Measurements from ENCODE around the gene NUP58. TPM values are rescaled to one million over a fixed set of nuclear protein-coding genes. Genes with fewer than 3 reads are reported as not detected.
A peak's percentile ranks its signal among the peaks of the same experiment; 100 is the strongest.

Gene NUP58
- total RNA-seq, 1 experiment from 2014 or later = 46.1 TPM

GRCh38 chr13:25347151-25347550, 45.7 kb downstream of the NUP58 start:
- peaks cover 10% of the 10 kb centered on the region; the same call in 1 of the 2 replicates for H3K27me3 ChIP-seq (ENCODE audit: low read length)
- intact Hi-C loops (cut with micrococcal nuclease) = no loop called here
- H2AFZ ChIP-seq (ENCODE audit: low read length) = no peak overlapping the region
- no peaks in the 10 kb centered on the region for H3K9me3 ChIP-seq (ENCODE audit: low read length)
- no peaks in the 10 kb centered on the region for H3K36me3 ChIP-seq (ENCODE audit: low read depth, low read length)
- ATAC-seq = peak; percentile 37; the same call in 1 of the 2 replicates
- H3K4me2 ChIP-seq (ENCODE audit: low read length) = no peak overlapping the region
- H3K4me1 ChIP-seq (ENCODE audit: insufficient read depth, low read length) = no peaks in the 10 kb centered on the region
- H3K9me2 ChIP-seq (replicated peaks; ENCODE audit: low read length) = no peaks in the 10 kb centered on the region
- CTCF ChIA-PET = interaction anchor here (0.6 kb wide), 1 partner anchor 29 kb away, joined by 3 read pairs; no protein-coding TSS in a partner anchor
- no peak overlapping the region for H3K9ac ChIP-seq (ENCODE audit: low read length)
- no peaks in the 10 kb centered on the region for H4K20me1 ChIP-seq (ENCODE audit: low read length)
- H3K27ac ChIP-seq (ENCODE audit: low read length) = no peak overlapping the region
- H3K79me2 ChIP-seq (ENCODE audit: low read length) = no peaks in the 10 kb centered on the region
- POLR2A ChIA-PET (ENCODE audit: unreplicated experiment) = no interaction called here
- BruUV-seq (replicated peaks) = no TSS peak
- H3K4me3 ChIP-seq (ENCODE audit: low read length) = no peak overlapping the region
- DNase-seq = no peak
- no peaks in the 10 kb centered on the region for H3F3A ChIP-seq (ENCODE audit: low read length, unreplicated experiment)
- TF ChIP-seq EZH2 (IDR thresholded peaks at IDR 0.05; ENCODE audit: low read length, unreplicated experiment) (no peak), EZH2phosphoT487 (IDR thresholded peaks at IDR 0.05; ENCODE audit: borderline replicate concordance, low read length) (no peak)
- TF ChIP-seq, protein P1, sequence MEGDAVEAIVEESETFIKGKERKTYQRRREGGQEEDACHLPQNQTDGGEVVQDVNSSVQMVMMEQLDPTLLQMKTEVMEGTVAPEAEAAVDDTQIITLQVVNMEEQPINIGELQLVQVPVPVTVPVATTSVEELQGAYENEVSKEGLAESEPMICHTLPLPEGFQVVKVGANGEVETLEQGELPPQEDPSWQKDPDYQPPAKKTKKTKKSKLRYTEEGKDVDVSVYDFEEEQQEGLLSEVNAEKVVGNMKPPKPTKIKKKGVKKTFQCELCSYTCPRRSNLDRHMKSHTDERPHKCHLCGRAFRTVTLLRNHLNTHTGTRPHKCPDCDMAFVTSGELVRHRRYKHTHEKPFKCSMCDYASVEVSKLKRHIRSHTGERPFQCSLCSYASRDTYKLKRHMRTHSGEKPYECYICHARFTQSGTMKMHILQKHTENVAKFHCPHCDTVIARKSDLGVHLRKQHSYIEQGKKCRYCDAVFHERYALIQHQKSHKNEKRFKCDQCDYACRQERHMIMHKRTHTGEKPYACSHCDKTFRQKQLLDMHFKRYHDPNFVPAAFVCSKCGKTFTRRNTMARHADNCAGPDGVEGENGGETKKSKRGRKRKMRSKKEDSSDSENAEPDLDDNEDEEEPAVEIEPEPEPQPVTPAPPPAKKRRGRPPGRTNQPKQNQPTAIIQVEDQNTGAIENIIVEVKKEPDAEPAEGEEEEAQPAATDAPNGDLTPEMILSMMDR (conservative IDR thresholded peaks at IDR 0.05; ENCODE audit: low read depth, low read length) = no peak

DNA sequence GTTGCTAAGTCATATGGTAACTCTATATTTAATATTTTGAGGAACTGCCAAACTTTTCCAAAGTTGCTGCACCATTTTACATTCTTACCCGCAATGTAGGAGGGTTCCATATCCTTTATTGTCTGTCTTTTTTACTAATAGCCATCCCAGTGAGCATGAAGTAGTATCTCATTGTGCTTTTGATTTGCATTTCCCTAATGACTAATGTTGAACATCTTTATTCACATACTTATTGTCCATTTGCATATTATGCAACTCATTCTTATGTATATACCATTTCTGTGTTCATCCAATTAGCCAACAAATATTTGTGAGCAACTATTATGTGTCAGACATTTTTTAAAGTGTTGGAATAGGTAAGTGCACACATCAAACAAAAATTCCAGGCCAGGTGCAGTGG, 50.0 kb downstream of the NUP58 start:
- intact Hi-C loops (cut with micrococcal nuclease) = no loop called here
- ChIA-PET POLR2A (ENCODE audit: unreplicated experiment) (no interaction called here), CTCF (no interaction called here)
- H3K4me3 ChIP-seq (ENCODE audit: low read length) = no peak overlapping the region
- no peak overlapping the region for H3K9ac ChIP-seq (ENCODE audit: low read length)
- H3K9me3 ChIP-seq (ENCODE audit: low read length) = no peaks in the 10 kb centered on the region
- no peaks in the 10 kb centered on the region for H4K20me1 ChIP-seq (ENCODE audit: low read length)
- ATAC-seq (no peak), DNase-seq (no peak)
- H3K27me3 ChIP-seq (ENCODE audit: low read length) = peaks cover 43% of the 10 kb centered on the region
- no peaks in the 10 kb centered on the region for H3F3A ChIP-seq (ENCODE audit: low read length, unreplicated experiment)
- TF ChIP-seq, protein P1 (conservative IDR thresholded peaks at IDR 0.05; ENCODE audit: low read depth, low read length) = no peak
- no peak for TF ChIP-seq EZH2phosphoT487 (IDR thresholded peaks at IDR 0.05; ENCODE audit: borderline replicate concordance, low read length)
- TF ChIP-seq EZH2 (IDR thresholded peaks at IDR 0.05; ENCODE audit: low read length, unreplicated experiment) = no peak
- H3K4me2 ChIP-seq (ENCODE audit: low read length) = no peak overlapping the region
- no peaks in the 10 kb centered on the region for H3K4me1 ChIP-seq (ENCODE audit: insufficient read depth, low read length)
- H2AFZ ChIP-seq (ENCODE audit: low read length) = no peak overlapping the region
- H3K27ac ChIP-seq (ENCODE audit: low read length) = no peak overlapping the region
- H3K9me2 ChIP-seq (replicated peaks; ENCODE audit: low read length) = no peaks in the 10 kb centered on the region
- H3K36me3 ChIP-seq (ENCODE audit: low read depth, low read length) = no peaks in the 10 kb centered on the region
- no peaks in the 10 kb centered on the region for H3K79me2 ChIP-seq (ENCODE audit: low read length)
- no TSS peak for BruUV-seq (replicated peaks)

GRCh38 chr13:25352230-25352629, 50.8 kb downstream of the NUP58 start:
- H3K9me3 ChIP-seq (ENCODE audit: low read length) = no peaks in the 10 kb centered on the region
- no peak overlapping the region for H2AFZ ChIP-seq (ENCODE audit: low read length)
- TF ChIP-seq, protein P1 (conservative IDR thresholded peaks at IDR 0.05; ENCODE audit: low read depth, low read length) = no peak
- TF ChIP-seq EZH2phosphoT487 (IDR thresholded peaks at IDR 0.05; ENCODE audit: borderline replicate concordance, low read length) (no peak), EZH2 (IDR thresholded peaks at IDR 0.05; ENCODE audit: low read length, unreplicated experiment) (no peak)
- no peaks in the 10 kb centered on the region for H3K36me3 ChIP-seq (ENCODE audit: low read depth, low read length)
- DNase-seq (no peak), ATAC-seq (no peak)
- CTCF ChIA-PET = no interaction called here
- no peaks in the 10 kb centered on the region for H3K4me1 ChIP-seq (ENCODE audit: insufficient read depth, low read length)
- POLR2A ChIA-PET (ENCODE audit: unreplicated experiment) = no interaction called here
- H3K9ac ChIP-seq (ENCODE audit: low read length) = no peak overlapping the region
- intact Hi-C loops (cut with micrococcal nuclease) = no loop called here
- H3K4me3 ChIP-seq (ENCODE audit: low read length) = no peak overlapping the region
- no TSS peak for BruUV-seq (replicated peaks)
- no peak overlapping the region for H3K27ac ChIP-seq (ENCODE audit: low read length)
- H3K4me2 ChIP-seq (ENCODE audit: low read length) = no peak overlapping the region
- no peaks in the 10 kb centered on the region for H3K79me2 ChIP-seq (ENCODE audit: low read length)
- no peaks in the 10 kb centered on the region for H3K9me2 ChIP-seq (replicated peaks; ENCODE audit: low read length)
- H3K27me3 ChIP-seq (ENCODE audit: low read length) = peaks cover 50% of the 10 kb centered on the region
- H4K20me1 ChIP-seq (ENCODE audit: low read length) = no peaks in the 10 kb centered on the region
- H3F3A ChIP-seq (ENCODE audit: low read length, unreplicated experiment) = no peaks in the 10 kb centered on the region
